Activated B cell treated with CpG ODN at 0.5 μM for 24 hours (primary cell): Measurements from ENCODE around the gene PSMD9. TPM values are rescaled to one million over a fixed set of nuclear protein-coding genes. Genes with fewer than 3 reads are reported as not detected.

Experiments
- ATAC-seq: fragments of 200-7000 bp; cut with Tn5 transposase; one replicate; pipeline ENCODE4 v1.10.0; 2021; ENCODE audit warnings: low read depth, mild to moderate bottlenecking, moderate library complexity
- CTCF ChIA-PET: fragments of 350-600 bp; sonication (Branson Sonifier 250); formaldehyde crosslinking; loops from one replicate; lab custom pipeline; 2021; ENCODE audit warnings: antibody characterized with exemption; lab: Charles Lee
- POLR2A ChIA-PET: fragments of 350-600 bp; sonication (Branson Sonifier 250); formaldehyde crosslinking; loops from one replicate; lab custom pipeline; 2021; ENCODE audit warnings: antibody characterized with exemption; lab: Charles Lee
- DNase-seq: peaks from one replicate; pipeline ENCODE4 v3.0.0; 2022
- H3K27ac Mint-ChIP-seq: one replicate; pipeline ENCODE4 v1.8.0; 2020; ENCODE audit warnings: mixed read lengths
- H3K27me3 Mint-ChIP-seq: one replicate; pipeline ENCODE4 v1.8.0; 2021; ENCODE audit warnings: mixed read lengths
- H3K36me3 Mint-ChIP-seq: one replicate; pipeline ENCODE4 v1.8.0; 2021; ENCODE audit warnings: low read depth, mixed read lengths
- H3K4me1 Mint-ChIP-seq: one replicate; pipeline ENCODE4 v1.8.0; 2021; ENCODE audit warnings: mixed read lengths
- H3K4me3 Mint-ChIP-seq: one replicate; pipeline ENCODE4 v1.8.0; 2020; ENCODE audit warnings: mild to moderate bottlenecking, mixed read lengths
- H3K9me3 Mint-ChIP-seq: one replicate; pipeline ENCODE4 v1.8.0; 2020; ENCODE audit warnings: mixed read lengths
- intact Hi-C: fragments of 100-400 bp; cut with micrococcal nuclease; formaldehyde crosslinking; loops from one replicate; pipeline ENCODE4 v1.15.1; 2024
- total RNA-seq: library from RNA; stranded (reverse); gene quantifications from 2 replicates; pipeline ENCODE4 v1.2.3, GENCODE V29; 2022
- TF ChIP-seq, protein P1 (sequence below): fragments of 200-600 bp; IDR thresholded peaks from one replicate; pipeline ENCODE4 v1.8.0; 2022; ENCODE audit warnings: antibody characterized with exemption, mild to moderate bottlenecking

PSMD9 gene
- total RNA-seq, 1 donor from 2014 or later = 40.2 TPM

DNA sequence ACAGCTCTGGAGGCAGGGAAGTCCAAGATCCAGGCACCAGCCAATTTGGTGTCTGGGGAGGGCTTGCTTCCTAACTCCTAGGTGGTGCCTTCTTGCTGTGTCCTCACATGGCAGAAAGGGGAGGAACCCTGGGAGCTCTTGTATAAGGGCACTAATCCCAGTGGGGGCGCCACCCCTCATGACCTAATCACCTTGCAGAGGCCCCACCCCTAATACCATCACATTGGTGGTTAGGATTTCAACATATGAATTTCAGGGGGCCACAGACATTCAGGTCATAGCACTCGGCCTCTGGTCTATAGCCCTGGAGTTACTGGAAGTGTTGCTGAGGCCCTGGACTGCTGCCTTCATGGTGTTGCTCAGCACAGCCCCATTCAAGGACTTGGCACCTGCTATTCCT is 14.6 kb downstream of the PSMD9 start:
- DNase-seq (no peak), ATAC-seq (no peak)
- Mint-ChIP-seq H3K4me1 (no peaks in the 10 kb centered on the region), H3K27me3 (no peaks in the 10 kb centered on the region), H3K4me3 (no peak overlapping the region), H3K27ac (no peak overlapping the region), H3K36me3 (peaks cover 66% of the 10 kb centered on the region), H3K9me3 (no peaks in the 10 kb centered on the region)
- TF ChIP-seq, protein P1, sequence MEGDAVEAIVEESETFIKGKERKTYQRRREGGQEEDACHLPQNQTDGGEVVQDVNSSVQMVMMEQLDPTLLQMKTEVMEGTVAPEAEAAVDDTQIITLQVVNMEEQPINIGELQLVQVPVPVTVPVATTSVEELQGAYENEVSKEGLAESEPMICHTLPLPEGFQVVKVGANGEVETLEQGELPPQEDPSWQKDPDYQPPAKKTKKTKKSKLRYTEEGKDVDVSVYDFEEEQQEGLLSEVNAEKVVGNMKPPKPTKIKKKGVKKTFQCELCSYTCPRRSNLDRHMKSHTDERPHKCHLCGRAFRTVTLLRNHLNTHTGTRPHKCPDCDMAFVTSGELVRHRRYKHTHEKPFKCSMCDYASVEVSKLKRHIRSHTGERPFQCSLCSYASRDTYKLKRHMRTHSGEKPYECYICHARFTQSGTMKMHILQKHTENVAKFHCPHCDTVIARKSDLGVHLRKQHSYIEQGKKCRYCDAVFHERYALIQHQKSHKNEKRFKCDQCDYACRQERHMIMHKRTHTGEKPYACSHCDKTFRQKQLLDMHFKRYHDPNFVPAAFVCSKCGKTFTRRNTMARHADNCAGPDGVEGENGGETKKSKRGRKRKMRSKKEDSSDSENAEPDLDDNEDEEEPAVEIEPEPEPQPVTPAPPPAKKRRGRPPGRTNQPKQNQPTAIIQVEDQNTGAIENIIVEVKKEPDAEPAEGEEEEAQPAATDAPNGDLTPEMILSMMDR = no peak
- POLR2A ChIA-PET = no interaction called here
- intact Hi-C loops = no loop called here
- CTCF ChIA-PET = interaction anchor here (1.0 kb wide), 1 partner anchor 109 kb away, joined by 4 read pairs; the partner anchor contains the start of gene RHOF

DNA sequence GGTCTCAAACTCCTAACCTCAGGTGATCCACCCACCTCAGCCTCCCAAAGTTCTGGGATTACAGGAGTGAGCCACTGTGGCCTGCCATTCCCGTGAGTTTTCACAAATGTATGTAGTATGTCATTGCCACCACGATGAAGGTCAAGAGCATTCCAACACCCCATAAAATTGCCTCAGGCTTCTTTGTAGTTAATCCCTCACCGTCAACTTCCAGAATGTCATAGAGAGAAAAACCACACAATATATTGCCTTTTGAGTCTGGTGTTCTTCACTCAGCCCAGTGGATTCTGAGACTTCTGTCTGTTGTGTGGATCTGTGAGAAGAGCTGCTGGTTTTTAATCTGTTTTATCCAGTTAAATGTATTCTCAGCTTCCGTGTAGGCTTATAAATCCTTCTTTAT is 17.2 kb downstream of the PSMD9 start:
- intact Hi-C loops = no loop called here
- no peak overlapping the region for H3K27ac Mint-ChIP-seq
- H3K27me3 Mint-ChIP-seq = no peaks in the 10 kb centered on the region
- DNase-seq (no peak), ATAC-seq (no peak)
- peaks cover 64% of the 10 kb centered on the region for H3K36me3 Mint-ChIP-seq
- H3K4me1 Mint-ChIP-seq = no peaks in the 10 kb centered on the region
- CTCF ChIA-PET = interaction anchor here (1.3 kb wide), 1 partner anchor 111 kb away, joined by 4 read pairs; no protein-coding TSS in a partner anchor
- POLR2A ChIA-PET = no interaction called here
- TF ChIP-seq, protein P1 = no peak
- H3K9me3 Mint-ChIP-seq = no peaks in the 10 kb centered on the region
- no peak overlapping the region for H3K4me3 Mint-ChIP-seq

GRCh38 chr12:121908702-121909101 is 20.1 kb downstream of the PSMD9 start:
- H3K9me3 Mint-ChIP-seq = no peaks in the 10 kb centered on the region
- DNase-seq (no peak), ATAC-seq (no peak)
- ChIA-PET POLR2A (no interaction called here), CTCF (no interaction called here)
- H3K27me3 Mint-ChIP-seq = no peaks in the 10 kb centered on the region
- TF ChIP-seq, protein P1 = no peak
- no peak overlapping the region for H3K4me3 Mint-ChIP-seq
- H3K36me3 Mint-ChIP-seq = peaks cover 49% of the 10 kb centered on the region
- intact Hi-C loops = no loop called here
- H3K4me1 Mint-ChIP-seq = peaks cover 4% of the 10 kb centered on the region
- no peak overlapping the region for H3K27ac Mint-ChIP-seq

DNA sequence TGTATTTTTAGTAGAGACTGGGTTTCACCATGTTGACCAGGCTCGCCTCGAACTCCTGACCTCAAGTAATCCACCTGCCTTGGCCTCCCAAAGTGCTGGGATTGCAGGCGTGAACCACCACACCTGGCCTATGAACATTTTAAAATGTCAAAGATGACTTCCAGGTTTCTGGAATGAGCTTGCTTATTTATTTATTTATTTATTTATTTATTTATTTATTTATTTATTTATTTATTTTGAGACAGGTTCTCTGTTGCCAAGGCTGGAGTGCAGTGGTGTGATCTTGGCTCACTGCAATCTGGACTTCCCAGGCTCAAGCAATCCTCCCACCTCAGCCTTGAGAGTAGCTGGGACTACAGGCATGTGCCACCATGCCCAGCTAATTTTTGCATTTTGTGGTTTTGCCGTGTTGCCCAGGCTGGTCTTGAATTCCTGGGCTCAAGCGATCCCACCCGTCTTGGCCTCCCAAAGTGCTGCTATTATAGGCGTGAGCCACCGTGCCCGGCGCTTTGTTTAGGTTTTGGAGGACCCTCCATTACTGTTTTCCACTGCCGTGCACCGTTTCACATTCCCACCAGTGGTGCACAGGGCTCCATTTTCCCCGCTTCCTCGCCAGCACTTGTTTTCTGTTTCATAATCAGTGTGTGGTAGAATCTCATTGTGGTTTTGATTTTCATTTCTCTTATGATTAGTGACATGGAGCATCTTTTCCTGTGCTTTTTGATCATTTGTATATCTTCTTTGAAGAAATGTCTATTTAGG is 23.4 kb downstream of the PSMD9 start:
- ChIA-PET POLR2A (no interaction called here), CTCF (no interaction called here)
- Mint-ChIP-seq H3K27me3 (no peaks in the 10 kb centered on the region), H3K27ac (no peak overlapping the region), H3K4me3 (no peak overlapping the region), H3K36me3 (peaks cover 48% of the 10 kb centered on the region), H3K9me3 (no peaks in the 10 kb centered on the region), H3K4me1 (peaks cover 4% of the 10 kb centered on the region)
- intact Hi-C loops = no loop called here
- TF ChIP-seq, protein P1 = no peak
- ATAC-seq (peak; percentile 21), DNase-seq (no peak)

- no peak overlapping the region for H3K4me3 Mint-ChIP-seq
- no peak overlapping the region for H3K27ac Mint-ChIP-seq
- ATAC-seq = no peak
- TF ChIP-seq, protein P1 = no peak
- H3K27me3 Mint-ChIP-seq = no peaks in the 10 kb centered on the region
- peaks cover 17% of the 10 kb centered on the region for H3K4me1 Mint-ChIP-seq
- ChIA-PET POLR2A (interaction anchor here (0.6 to 1.3 kb wide), 2 partner anchors 111 to 117 kb away, joined by 3 read pairs; no protein-coding TSS in a partner anchor), CTCF (interaction anchor here (1.4 to 5.7 kb wide), 4 partner anchors 63 to 207 kb away, joined by 3 to 42 read pairs (median 20); no protein-coding TSS in a partner anchor)
- peaks cover 34% of the 10 kb centered on the region for H3K36me3 Mint-ChIP-seq
- intact Hi-C loops = no loop called here
- no peak for DNase-seq
- H3K9me3 Mint-ChIP-seq = no peaks in the 10 kb centered on the region
Measured at GRCh38 chr12:121915841-121916321, 27.3 kb downstream of the PSMD9 start.
